ENCODE measurements around the gene TLNRD1.

TLNRD1 gene

DNA sequence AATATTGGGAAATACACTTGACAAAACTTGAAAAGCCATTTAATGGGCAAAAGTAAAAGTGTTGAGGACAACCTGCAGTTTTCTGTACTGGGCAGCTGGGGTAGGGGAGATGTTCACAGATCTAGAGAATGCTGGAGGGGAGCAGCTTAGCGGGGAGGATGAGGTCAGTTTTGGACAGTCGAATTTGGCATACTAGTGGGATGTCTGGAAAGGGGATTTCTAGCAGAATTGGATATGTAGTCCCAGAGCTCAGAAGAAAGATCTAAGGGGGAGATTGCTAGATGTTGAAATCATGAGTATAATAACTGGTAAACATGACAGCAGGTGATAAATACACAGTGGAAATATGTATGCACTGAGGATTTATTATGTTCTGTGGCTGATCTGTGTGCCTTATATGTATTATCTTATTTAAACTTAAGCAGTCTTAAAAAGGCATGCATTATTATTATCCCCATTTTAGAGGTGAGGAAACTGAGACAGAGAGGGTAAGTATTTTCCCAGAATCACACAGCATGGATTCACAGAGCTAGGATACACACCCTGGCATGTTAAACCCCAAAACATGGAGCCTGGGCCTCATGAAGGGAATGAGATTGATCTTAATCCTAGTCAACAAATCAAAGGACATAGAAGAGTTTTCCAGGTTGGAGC, 42.7 kb downstream of the TLNRD1 start:
- no peak for TF ChIP-seq GATA2 (IDR thresholded peaks at IDR 0.05; ENCODE audit: low read depth, low read length)
- no peak for TF ChIP-seq GATA3 (IDR thresholded peaks at IDR 0.05; ENCODE audit: low read depth, low read length)

- no peak for TF ChIP-seq GATA2 (IDR thresholded peaks at IDR 0.05; ENCODE audit: low read depth, low read length)
- no peak for TF ChIP-seq GATA3 (IDR thresholded peaks at IDR 0.05; ENCODE audit: low read depth, low read length)
These were observed 43.3 kb downstream of the TLNRD1 start for GRCh38 chr15:81043935-81044575.

- no peak for TF ChIP-seq GATA2 (IDR thresholded peaks at IDR 0.05; ENCODE audit: low read depth, low read length)
- no peak for TF ChIP-seq GATA3 (IDR thresholded peaks at IDR 0.05; ENCODE audit: low read depth, low read length)
These were observed 45.6 kb downstream of the TLNRD1 start for GRCh38 chr15:81046290-81046689.

- TF ChIP-seq GATA2 (IDR thresholded peaks at IDR 0.05; ENCODE audit: low read depth, low read length) (no peak), GATA3 (IDR thresholded peaks at IDR 0.05; ENCODE audit: low read depth, low read length) (no peak)
These were observed 47.2 kb downstream of the TLNRD1 start for GRCh38 chr15:81047928-81048327.

- TF ChIP-seq GATA2 (IDR thresholded peaks at IDR 0.05; ENCODE audit: low read depth, low read length) (no peak), GATA3 (IDR thresholded peaks at IDR 0.05; ENCODE audit: low read depth, low read length) (no peak)
These were observed 49.1 kb downstream of the TLNRD1 start for GRCh38 chr15:81049835-81050234.

DNA sequence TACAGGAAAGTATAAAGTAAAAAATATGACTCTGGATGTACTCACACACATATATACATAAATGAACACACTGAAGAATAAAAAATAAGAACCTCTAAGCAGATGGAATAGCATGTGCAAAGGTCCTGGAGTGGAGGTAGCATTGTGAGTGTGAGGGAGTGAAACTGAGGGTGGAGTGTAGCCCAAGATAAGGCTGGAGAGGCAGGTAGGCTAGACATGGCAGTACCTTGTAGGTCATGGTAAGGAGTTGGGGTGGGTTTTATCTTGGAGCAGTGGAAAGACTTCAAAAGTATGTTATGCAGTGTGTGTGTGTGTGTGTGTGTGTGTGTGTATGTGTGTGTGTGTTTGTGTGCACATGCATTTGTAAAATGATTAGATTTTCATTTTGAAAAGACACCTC, 49.5 kb downstream of the TLNRD1 start:
- no peak for TF ChIP-seq GATA2 (IDR thresholded peaks at IDR 0.05; ENCODE audit: low read depth, low read length)
- no peak for TF ChIP-seq GATA3 (IDR thresholded peaks at IDR 0.05; ENCODE audit: low read depth, low read length)

DNA sequence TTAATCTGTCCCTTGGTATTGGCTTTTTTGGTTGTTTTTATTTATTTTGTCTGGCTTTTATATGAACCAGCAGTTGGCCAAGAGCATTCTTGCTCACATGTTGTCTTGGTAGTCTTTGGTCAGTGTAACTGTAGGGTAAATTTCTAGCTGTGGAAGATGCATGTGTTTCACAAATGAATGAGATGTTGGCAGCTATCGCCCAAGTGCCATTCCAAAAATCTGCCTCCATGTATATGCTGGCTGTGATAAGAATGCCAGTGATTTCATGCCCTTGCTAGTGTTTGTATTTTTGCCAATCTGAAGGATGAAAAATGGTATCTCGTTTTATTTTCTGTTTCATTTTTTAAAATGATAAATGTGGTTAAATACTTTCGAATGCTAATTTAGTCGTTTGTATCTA, 50.1 kb downstream of the TLNRD1 start:
- no peak for TF ChIP-seq GATA2 (IDR thresholded peaks at IDR 0.05; ENCODE audit: low read depth, low read length)
- no peak for TF ChIP-seq GATA3 (IDR thresholded peaks at IDR 0.05; ENCODE audit: low read depth, low read length)

DNA sequence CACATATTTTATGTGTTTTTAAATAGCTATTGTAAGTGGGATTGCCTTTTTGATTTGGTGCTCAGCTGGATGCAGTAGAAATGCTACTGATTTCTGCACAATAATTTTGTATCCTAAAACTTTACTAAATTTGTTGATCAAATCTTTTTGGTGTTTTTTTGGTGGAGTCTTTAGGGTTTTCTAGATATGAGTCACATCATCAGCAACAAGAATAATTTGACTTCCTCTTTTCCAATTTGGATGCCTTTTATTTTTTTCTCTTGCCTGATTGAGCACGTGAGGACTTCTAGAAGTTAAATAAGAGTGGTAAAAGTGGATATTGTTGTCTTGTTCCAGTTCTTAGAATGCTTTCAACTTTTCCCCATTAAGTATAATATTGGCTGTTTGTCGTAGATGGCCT, 51.3 kb downstream of the TLNRD1 start:
- TF ChIP-seq GATA2 (IDR thresholded peaks at IDR 0.05; ENCODE audit: low read depth, low read length): no peak
- no peak for TF ChIP-seq GATA3 (IDR thresholded peaks at IDR 0.05; ENCODE audit: low read depth, low read length)

- no peak for TF ChIP-seq GATA3 (IDR thresholded peaks at IDR 0.05; ENCODE audit: low read depth, low read length)
- no peak for TF ChIP-seq GATA2 (IDR thresholded peaks at IDR 0.05; ENCODE audit: low read depth, low read length)
These were observed 52.9 kb downstream of the TLNRD1 start for GRCh38 chr15:81053621-81054020.

- TF ChIP-seq GATA2 (IDR thresholded peaks at IDR 0.05; ENCODE audit: low read depth, low read length): no peak
- TF ChIP-seq GATA3 (IDR thresholded peaks at IDR 0.05; ENCODE audit: low read depth, low read length): no peak
These were observed 53.5 kb downstream of the TLNRD1 start for GRCh38 chr15:81054236-81054635.

Measured in SH-SY5Y (cell line).